Stimulated activated CD8-positive, alpha-beta memory T cell treated with anti-CD3 and anti-CD28 coated beads, Interleukin-15, amount 100 ng/mL, for 1 hour (primary cell): ENCODE measurements around the gene GALNT18.

ENCODE experiments used
- DNase-seq: peaks from one replicate; pipeline ENCODE4 v3.0.0-alpha.2; 2020; ENCODE audit warnings: low read depth

GALNT18 gene

GRCh38 chr11:11408436-11409221, 213.2 kb downstream of the GALNT18 start:
- no peak for DNase-seq

GRCh38 chr11:11407763-11408084, 214.1 kb downstream of the GALNT18 start:
- DNase-seq: no peak

DNA sequence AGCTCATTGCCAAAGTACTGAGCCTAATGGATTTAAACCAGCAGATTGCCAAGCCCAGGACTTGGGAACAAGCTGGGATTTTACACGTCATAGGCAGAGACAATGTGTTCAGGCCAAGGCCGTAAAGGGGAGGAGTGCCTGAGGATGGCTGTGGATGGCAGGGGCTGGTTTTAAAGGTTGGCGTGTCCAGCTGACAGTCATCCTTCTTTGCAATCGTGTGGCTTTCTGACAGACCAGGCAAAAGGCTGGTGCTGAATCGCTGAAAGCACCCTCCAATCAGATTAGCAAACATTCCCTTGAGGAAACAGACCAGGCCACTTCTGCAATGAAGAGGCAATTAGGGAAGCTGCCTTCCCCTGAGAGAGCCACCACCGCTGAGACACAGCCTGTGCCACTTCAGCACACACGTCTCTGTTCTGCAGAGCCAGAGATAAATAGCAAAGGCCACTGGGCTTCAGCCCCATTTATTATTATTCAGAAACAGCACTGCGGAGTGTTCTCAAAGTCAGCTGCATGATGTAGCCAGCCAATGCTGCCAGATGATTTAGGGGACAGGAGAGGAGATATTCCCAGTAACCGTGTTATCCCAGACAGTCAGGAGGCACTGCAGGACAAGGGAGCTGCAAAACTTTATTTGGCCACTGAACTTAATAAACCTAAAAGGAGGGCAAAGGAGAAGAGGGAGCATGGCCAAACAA, 214.6 kb downstream of the GALNT18 start:
- DNase-seq: no peak

GRCh38 chr11:11406652-11407051, 215.2 kb downstream of the GALNT18 start:
- DNase-seq: no peak

DNA sequence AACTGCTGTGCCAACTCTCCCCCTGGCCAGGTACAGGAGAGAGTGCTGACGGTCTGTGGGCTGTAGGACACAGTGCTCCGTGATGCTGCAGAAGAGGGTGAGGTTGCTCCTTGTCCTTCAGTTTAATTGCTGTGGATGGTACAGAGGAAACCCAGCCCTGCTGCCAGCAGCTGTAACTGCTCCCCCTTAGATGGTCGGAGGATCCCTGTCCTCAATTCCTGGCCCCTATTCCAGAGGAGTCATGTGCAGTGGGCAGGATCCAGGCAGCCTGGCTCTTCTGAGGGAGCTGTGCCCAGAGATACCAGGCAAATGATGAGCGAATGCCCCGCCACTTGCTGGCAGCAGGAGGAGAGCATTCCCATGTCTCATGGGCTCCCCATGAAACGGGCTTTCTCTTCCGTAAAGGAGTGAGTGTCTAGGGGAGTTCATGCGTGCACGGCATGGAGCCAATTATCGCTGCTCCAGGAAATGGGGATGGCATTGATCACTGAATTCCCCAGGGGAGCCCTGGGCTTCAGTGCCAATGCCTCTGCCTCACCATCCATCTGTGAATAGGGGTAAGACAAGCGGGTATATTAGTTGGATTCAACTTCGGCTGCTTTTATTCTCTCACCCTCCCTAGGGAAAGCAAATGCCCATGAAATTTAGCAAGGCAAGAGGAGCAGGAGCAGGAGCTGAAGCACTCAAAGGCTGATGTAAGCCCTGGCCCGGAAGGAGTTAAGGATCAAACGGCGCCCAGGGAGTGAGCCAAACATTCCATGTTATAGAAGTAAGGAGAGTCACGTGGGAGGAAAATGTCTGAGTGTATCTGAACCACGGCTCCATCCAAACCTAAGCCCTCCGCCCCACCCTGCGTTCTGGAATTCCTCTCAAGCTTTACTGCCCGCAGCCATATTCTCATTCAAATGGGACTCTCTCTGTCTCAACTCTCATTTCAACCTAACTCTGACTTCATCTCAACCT, 217.8 kb downstream of the GALNT18 start:
- DNase-seq: no peak

GRCh38 chr11:11401960-11402535, 219.8 kb downstream of the GALNT18 start:
- no peak for DNase-seq

DNA sequence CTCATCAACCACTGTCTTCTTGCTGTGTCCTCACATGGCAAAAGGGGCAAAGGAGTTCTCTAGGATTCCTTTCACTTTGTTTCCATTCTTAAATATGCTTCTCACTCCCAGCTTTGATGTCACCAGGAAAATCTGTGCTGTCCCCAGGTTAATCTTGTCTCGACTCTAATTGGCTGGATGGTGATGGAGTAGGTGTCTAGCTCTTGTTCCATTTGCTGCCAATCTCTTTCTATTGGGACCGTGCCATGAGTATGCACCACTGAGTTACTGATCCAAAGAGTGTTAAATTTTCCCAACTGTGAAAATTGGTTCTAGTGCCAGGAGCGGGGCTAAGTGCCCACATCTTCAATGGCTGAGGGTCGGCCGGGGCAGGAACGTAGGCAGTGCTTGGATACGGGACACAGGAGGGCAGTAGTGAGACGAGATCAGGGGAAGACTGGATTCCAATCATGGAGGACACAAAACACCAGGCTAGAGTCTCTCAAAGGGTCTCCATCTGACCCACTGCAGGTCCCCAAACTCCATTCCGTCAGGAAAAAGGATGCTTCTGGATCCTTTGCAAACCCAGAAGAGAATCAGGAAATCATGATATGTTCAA, 221.1 kb downstream of the GALNT18 start:
- no peak for DNase-seq

GRCh38 chr11:11400121-11400520, 221.7 kb downstream of the GALNT18 start:
- no peak for DNase-seq

- DNase-seq: no peak
Measured at GRCh38 chr11:11397781-11398180, 224.0 kb downstream of the GALNT18 start.

- no peak for DNase-seq
Measured at GRCh38 chr11:11397036-11397415, 224.8 kb downstream of the GALNT18 start.

- DNase-seq: no peak
Measured at GRCh38 chr11:11396301-11397035, 225.3 kb downstream of the GALNT18 start.

GRCh38 chr11:11395126-11395525, 226.7 kb downstream of the GALNT18 start:
- DNase-seq: no peak

- DNase-seq: no peak
Measured at GRCh38 chr11:11394241-11394640, 227.6 kb downstream of the GALNT18 start.

DNA sequence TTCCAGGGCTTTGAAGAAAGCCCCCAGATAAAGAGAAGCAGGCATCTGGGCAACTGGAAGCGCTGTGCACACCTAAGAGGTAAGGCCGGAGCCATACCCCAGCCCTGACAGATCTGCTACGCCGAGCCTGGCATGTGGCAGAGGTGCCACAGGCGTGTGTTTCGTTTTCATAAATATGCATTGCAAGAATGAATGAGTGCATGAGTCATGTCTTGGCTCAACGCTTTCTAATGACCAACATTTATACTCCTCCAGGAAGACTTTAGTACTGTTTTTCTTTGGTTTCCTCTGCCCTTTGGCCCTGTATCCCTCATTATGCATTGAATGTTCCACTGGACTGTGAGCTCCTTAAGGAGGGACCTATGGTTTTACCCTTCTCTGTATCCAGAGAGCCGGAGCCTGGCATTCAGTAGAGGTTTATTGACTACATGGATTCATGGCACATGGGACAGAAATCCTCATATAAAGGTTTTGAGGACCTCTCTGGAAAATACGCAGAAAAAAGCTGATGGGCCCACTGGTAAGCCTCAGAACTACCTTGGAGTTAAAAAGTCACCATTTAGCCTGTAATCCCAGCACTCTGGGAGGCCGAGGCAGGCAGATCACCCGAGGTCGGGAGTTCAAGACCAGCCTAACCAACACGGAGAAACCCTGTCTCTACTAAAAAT, 229.9 kb downstream of the GALNT18 start:
- no peak for DNase-seq

DNA sequence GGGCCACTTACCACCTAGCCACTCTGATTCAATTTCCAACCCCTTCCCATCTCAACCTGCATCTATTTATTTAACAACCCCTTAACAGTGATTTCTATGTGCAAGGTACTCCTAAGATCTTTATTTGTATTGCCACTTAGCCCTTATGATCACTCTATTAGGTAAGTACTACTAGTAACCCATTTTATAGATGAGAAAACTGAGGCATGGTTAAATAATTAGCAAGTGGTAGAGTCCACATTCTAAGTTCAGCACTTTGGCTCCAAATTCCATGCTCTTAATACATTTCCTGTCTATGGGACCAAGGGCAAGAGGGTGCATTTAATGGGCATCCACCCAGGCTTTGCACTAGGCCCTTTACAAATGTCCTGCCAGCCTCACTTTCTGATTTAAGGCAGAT, 230.6 kb downstream of the GALNT18 start:
- no peak for DNase-seq

GRCh38 chr11:11390068-11390771, 231.6 kb downstream of the GALNT18 start:
- DNase-seq: no peak

DNA sequence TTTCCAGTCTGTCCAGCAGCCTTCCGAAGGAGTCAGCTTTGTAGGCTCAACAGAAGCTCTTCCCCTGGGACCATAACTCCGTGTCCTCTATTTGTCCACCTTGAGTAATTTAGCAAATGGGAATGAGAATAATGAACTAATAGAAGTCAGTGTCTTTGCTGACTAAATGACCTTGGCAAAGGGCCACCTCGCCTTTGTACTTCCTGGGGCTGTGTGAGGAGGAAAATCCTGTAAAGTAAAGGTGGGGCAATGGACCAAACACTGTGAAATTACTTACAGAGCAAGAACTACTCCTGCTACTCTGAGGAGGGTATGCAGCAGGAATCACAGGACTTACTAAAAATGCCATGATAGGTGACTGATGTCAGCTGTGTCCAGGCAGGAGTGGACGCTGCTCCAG, 232.6 kb downstream of the GALNT18 start:
- DNase-seq: no peak

DNA sequence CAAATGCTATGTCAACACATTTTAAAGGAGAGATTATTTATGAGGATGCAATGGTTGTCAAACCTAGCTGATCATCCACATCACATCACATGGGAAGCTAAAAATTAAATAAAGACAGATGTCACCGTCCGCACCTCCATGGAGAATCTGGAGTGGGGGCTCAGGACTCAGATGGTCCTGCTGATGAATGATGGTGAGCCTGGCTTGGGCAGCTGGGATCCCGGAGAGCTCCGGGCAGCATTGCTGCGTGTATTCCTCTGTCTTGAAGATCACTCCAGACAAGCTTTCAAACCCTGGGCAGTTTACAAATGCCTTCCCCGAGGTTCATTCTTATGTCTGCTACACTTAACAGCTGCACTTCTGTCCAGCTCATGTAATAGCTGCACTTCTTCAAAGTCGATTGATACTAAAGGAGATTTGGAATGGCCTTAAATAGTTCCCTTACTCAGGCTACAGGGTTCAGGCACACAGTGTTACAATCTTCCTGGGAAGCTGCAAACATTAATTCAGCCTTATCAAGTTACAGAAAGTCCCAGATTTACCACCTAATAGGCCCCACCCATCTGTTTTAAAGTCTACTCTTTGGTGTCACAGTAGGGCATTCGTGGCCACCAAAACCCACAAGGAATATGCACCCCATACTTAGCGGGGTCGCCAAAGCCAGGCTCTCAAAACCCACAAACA, 234.0 kb downstream of the GALNT18 start:
- DNase-seq: no peak

DNA sequence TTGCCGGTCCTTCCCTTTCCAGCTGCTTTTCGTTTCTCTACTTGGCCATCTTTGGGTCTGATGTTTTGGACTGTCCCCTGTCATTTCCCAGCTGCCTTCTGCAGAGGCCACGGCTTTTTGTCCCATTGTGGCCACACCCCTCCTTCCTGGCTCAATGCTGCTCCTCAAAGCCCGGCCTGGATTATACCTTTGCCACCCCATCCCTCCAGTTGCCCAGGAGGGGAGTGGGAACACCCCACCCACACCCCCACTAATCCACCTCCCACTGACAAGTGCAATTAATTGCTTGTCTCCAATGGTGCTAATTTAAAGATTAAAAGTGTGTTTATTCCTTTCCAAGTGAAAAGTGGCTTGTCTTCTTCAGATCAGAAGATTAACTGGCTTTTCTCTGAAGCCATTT, 234.6 kb downstream of the GALNT18 start:
- no peak for DNase-seq
